Activated T-cell treated with anti-CD3 and anti-CD28 coated beads, Interleukin-2, amount 50 U/mL, for 24 hours (primary cell): ENCODE results near the gene KLHL8.

ENCODE experiments used
- DNase-seq: peaks from one replicate; pipeline ENCODE4 v3.0.0-alpha.2; 2020
- H3K27ac Mint-ChIP-seq: 2 replicates; pipeline ENCODE4 v1.8.0; 2020; ENCODE audit warnings: mild to moderate bottlenecking, mixed read lengths
- H3K27me3 Mint-ChIP-seq: 2 replicates; pipeline ENCODE4 v1.8.0; 2020; ENCODE audit warnings: mixed read lengths
- H3K36me3 Mint-ChIP-seq: 2 replicates; pipeline ENCODE4 v1.8.0; 2020; ENCODE audit warnings: low read depth, mixed read lengths
- H3K4me1 Mint-ChIP-seq: 2 replicates; pipeline ENCODE4 v1.8.0; 2020; ENCODE audit warnings: low read depth, mixed read lengths
- H3K4me3 Mint-ChIP-seq: 2 replicates; pipeline ENCODE4 v1.8.0; 2020; ENCODE audit warnings: mild to moderate bottlenecking, moderate library complexity, mixed read lengths
- H3K9me3 Mint-ChIP-seq: 2 replicates; pipeline ENCODE4 v1.8.0; 2020; ENCODE audit warnings: mixed read lengths

KLHL8 gene

DNA sequence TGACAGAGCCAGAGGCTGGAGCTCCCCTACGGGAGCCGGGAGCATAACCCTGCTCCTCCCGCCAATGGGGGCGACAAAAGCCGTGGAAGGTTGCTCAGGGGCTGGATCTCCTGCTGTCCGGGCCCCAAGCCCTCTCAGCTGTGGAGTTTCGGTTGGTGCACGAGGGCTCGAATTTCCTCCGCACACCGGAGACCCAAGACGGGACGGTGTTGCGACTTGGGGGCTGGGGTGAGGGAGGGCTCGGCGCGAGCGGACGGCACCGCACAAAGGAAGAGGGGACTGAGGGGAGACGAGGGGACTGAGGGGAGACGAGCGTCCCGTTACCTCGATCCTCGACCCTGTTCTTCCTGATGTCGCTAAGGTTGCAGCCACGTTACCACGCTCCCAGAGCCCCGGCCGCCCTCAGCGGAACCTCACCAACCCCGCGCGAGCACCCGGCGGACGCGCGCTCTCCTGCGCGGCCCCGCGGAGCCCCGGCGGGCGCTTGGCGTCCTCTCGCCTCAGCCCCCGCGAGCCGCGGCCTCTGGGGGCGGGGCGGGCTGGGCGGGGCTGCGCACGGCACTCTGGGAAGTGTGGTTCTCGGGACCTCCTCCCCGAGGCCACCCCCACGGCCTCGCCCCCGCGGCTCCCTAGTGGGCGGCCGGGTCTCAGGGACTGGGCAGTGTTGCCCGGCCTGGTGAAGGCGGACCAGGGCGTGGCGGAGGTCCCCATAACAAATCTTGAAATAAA is at the start of gene KLHL8:
Gene KLHL8, minus strand, starts transcription at position 525 of the 729 bp plus-strand sequence. CDS start 25,079 bp downstream, outside the sequence.
- DNase-seq, result peak; percentile 93
- peaks cover 24% of the 10 kb centered on the region for H3K36me3 Mint-ChIP-seq
- no peaks in the 10 kb centered on the region for H3K27me3 Mint-ChIP-seq
- H3K4me1 Mint-ChIP-seq, result peaks cover 26% of the 10 kb centered on the region
- H3K27ac Mint-ChIP-seq, result peak within 1 kb of the TSS; percentile 95
- H3K4me3 Mint-ChIP-seq, result peak within 1 kb of the TSS; percentile 92
- H3K9me3 Mint-ChIP-seq, result no peaks in the 10 kb centered on the region

- DNase-seq, result no peak
- Mint-ChIP-seq H3K36me3 (no peaks in the 10 kb centered on the region), H3K9me3 (no peaks in the 10 kb centered on the region), H3K4me3 (no peak overlapping the region), H3K27me3 (no peaks in the 10 kb centered on the region), H3K4me1 (no peaks in the 10 kb centered on the region), H3K27ac (no peak overlapping the region)
Measured at GRCh38 chr4:87270144-87270543, 49.7 kb upstream of the KLHL8 start.

- H3K27me3 Mint-ChIP-seq, result no peaks in the 10 kb centered on the region
- H3K9me3 Mint-ChIP-seq, result no peaks in the 10 kb centered on the region
- peaks cover 2% of the 10 kb centered on the region for H3K4me1 Mint-ChIP-seq
- H3K4me3 Mint-ChIP-seq, result no peak overlapping the region
- no peak for DNase-seq
- H3K36me3 Mint-ChIP-seq, result no peaks in the 10 kb centered on the region
- no peak overlapping the region for H3K27ac Mint-ChIP-seq
Measured at GRCh38 chr4:87268411-87268810, 48.0 kb upstream of the KLHL8 start.

DNA sequence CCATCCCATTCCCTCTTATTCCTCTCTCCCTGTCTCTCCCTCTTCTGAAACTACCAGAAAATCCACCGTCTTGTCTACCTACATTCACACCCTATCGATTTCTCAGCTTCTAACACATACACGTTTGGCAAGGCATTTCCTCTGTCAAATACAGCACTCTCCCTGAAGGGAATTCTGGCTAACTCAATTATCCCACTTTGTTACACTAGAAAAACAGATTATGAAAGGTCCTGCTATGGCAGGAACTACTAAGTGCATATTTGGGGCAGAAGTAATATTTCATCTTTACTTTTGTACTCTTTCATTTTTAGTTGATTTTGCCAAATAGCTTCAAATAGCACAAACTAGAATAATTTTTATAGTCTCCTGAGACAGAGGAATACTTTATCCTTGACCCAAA is 46.6 kb upstream of the KLHL8 start:
- DNase-seq, result no peak
- Mint-ChIP-seq H3K9me3 (no peaks in the 10 kb centered on the region), H3K27me3 (no peaks in the 10 kb centered on the region), H3K4me3 (no peak overlapping the region), H3K36me3 (no peaks in the 10 kb centered on the region), H3K27ac (no peak overlapping the region), H3K4me1 (peaks cover 2% of the 10 kb centered on the region)

DNA sequence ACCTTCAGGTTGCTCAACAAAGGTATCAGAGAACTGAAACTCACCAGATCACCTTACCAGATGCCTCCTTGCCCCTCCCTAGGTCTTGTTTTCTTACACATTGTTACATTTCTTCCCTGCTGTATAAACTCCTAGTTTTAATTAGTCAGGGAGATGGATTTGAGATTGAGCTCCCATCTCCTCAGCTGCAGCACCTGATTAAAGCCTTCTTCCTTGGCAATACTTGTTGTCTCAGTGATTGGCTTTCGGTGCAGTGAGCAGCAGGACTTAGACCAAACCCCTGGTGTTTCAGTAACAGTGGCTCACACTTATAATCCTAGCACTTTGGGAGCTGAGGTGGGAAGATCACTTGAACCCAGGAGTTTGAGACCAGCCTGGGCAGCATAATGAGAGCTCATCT is 42.5 kb upstream of the KLHL8 start:
- Mint-ChIP-seq H3K4me1 (peaks cover 4% of the 10 kb centered on the region), H3K9me3 (no peaks in the 10 kb centered on the region), H3K27me3 (no peaks in the 10 kb centered on the region), H3K4me3 (no peak overlapping the region), H3K36me3 (no peaks in the 10 kb centered on the region), H3K27ac (no peak overlapping the region)
- no peak for DNase-seq

DNA sequence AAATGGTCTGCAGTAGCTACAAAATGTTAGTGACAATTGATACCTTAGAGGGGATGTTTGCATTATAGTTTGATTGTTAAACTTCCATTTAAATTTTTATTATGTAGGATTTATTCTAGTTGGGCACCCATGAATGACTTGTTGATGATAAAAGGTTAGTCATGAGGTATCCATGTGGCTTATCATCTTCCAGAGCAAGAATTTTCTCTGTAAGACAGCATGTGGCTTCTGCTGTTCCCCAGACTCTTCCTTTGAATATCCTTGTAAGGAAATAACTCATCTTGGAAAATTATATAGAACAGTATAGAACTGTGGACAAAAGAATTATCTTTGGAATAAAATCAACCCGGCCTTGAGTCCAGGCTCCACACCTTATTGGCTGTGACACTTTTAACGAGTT is 40.1 kb upstream of the KLHL8 start:
- Mint-ChIP-seq H3K27me3 (no peaks in the 10 kb centered on the region), H3K27ac (no peak overlapping the region), H3K4me1 (peaks cover 4% of the 10 kb centered on the region), H3K9me3 (no peaks in the 10 kb centered on the region), H3K4me3 (no peak overlapping the region), H3K36me3 (no peaks in the 10 kb centered on the region)
- no peak for DNase-seq

GRCh38 chr4:87258677-87259076 is 38.3 kb upstream of the KLHL8 start:
- H3K36me3 Mint-ChIP-seq, result no peaks in the 10 kb centered on the region
- no peak for DNase-seq

DNA sequence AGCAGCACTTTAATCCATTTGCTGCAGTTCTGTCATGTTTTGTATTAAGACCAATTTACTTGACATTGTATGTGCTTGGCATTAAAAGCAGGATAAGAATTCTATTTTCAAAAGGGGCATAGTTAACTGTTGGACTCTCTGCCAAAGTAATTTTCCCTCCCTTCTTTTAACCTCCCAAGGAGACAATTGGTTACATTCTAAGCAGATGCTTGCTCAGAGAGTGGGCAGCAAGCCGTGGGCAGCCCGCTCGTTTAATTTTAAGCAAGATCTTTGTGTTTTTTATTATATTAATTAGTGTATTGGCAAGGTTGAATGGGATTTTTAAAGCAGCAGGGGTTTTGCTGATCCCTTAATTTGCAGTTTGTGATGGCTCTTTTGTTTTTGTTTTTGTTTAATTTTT is 37.1 kb upstream of the KLHL8 start:
- Mint-ChIP-seq H3K27ac (no peak overlapping the region), H3K4me1 (peaks cover 2% of the 10 kb centered on the region), H3K4me3 (no peak overlapping the region), H3K27me3 (no peaks in the 10 kb centered on the region), H3K36me3 (no peaks in the 10 kb centered on the region), H3K9me3 (no peaks in the 10 kb centered on the region)
- DNase-seq, result no peak

More at GRCh38 chr4:87258677-87259076, 38.3 kb upstream of the KLHL8 start:
- peaks cover 2% of the 10 kb centered on the region for H3K4me1 Mint-ChIP-seq
- no peak overlapping the region for H3K27ac Mint-ChIP-seq
- H3K27me3 Mint-ChIP-seq, result no peaks in the 10 kb centered on the region
- H3K4me3 Mint-ChIP-seq, result no peak overlapping the region
- H3K9me3 Mint-ChIP-seq, result no peaks in the 10 kb centered on the region

- Mint-ChIP-seq H3K27ac (no peak overlapping the region), H3K9me3 (no peaks in the 10 kb centered on the region), H3K27me3 (no peaks in the 10 kb centered on the region)
Measured at GRCh38 chr4:87255755-87256154, 35.3 kb upstream of the KLHL8 start.

GRCh38 chr4:87251106-87251505 is 30.7 kb upstream of the KLHL8 start:
- Mint-ChIP-seq H3K27ac (no peak overlapping the region), H3K36me3 (no peaks in the 10 kb centered on the region), H3K4me3 (no peak overlapping the region), H3K27me3 (no peaks in the 10 kb centered on the region), H3K9me3 (peaks cover 5% of the 10 kb centered on the region), H3K4me1 (no peaks in the 10 kb centered on the region)
- DNase-seq, result no peak

More at GRCh38 chr4:87255755-87256154, 35.3 kb upstream of the KLHL8 start:
- H3K4me1 Mint-ChIP-seq, result peaks cover 2% of the 10 kb centered on the region
- H3K36me3 Mint-ChIP-seq, result no peaks in the 10 kb centered on the region
- no peak for DNase-seq
- H3K4me3 Mint-ChIP-seq, result no peak overlapping the region

DNA sequence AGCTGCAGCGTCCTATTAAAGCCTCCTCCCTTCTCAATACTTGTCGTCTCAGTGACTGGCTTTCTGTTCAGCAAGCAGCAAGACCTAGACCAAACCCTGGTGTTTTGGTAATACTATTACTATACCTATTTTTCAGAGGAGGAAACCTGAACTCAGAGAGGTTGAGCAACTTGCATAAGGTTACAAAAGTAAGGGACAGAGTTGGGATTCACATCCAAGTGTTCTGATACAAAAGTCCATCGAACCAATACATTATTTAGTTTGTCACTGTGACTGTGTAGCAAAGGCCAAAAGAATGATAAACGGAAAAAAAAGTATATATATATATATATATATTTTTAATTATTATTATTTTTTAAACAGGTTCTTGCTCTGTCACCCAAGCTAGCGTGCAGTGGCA is 29.9 kb upstream of the KLHL8 start:
- Mint-ChIP-seq H3K27ac (no peak overlapping the region), H3K4me1 (no peaks in the 10 kb centered on the region), H3K27me3 (no peaks in the 10 kb centered on the region), H3K36me3 (no peaks in the 10 kb centered on the region), H3K9me3 (peaks cover 5% of the 10 kb centered on the region), H3K4me3 (no peak overlapping the region)
- no peak for DNase-seq

DNA sequence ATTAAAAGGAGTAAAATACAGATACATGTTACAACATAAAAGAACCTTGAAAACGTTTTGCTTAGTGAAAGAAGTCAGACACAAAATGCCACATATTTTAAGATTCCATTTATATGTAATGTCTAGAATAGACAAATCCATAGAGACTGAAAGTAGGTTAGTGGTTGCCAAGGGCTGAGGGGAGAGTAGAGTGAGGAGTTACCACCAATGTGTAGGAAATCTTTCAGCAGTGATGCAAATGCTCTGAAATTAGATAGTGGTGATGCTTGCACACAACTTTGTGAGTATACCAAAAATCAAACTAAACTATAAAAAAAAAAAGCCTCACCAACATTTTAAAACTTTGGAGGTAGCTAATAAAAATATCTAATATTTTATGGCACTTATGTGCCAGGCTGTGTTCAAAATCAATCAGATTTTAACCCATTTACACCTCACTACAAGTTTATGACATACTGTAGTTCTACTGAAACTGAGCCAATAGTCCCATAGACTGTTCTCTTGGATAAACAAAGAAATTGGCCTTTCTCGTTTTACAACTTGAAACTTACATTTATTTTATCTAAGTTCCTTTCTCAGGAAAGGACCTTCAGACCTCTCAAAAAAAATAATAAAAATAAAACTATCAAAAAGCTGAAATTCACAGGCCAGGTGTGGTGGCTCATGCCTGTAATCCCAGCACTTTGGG is 29.1 kb upstream of the KLHL8 start:
- Mint-ChIP-seq H3K4me1 (no peaks in the 10 kb centered on the region), H3K27ac (no peak overlapping the region), H3K4me3 (no peak overlapping the region), H3K9me3 (peaks cover 6% of the 10 kb centered on the region), H3K36me3 (no peaks in the 10 kb centered on the region), H3K27me3 (no peaks in the 10 kb centered on the region)
- no peak for DNase-seq

GRCh38 chr4:87243426-87244053 is 23.1 kb upstream of the KLHL8 start:
- Mint-ChIP-seq H3K4me1 (no peaks in the 10 kb centered on the region), H3K27ac (no peak overlapping the region), H3K27me3 (no peaks in the 10 kb centered on the region), H3K36me3 (peaks cover 4% of the 10 kb centered on the region), H3K4me3 (no peak overlapping the region), H3K9me3 (peaks cover 23% of the 10 kb centered on the region)
- DNase-seq, result no peak

DNA sequence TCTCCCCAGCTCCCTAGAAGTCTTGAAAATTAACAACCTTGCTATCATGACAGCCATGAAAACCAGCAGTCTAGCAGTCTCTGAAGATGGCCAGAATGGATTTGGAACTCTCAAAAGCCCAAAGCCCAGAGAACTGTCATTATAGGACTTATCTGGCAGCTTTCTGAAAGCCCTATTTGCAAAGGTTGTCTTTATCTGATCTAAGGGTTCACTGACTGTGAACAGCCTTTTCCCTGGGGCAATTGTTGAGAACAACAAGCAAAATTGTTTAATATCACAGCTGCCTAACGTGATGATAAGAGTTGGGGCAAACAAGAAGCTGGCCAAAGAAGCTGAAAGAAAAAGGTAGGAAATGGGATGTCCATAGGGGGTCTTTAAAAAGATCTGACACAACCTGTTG is 20.9 kb upstream of the KLHL8 start:
- Mint-ChIP-seq H3K36me3 (peaks cover 4% of the 10 kb centered on the region), H3K27ac (no peak overlapping the region), H3K27me3 (no peaks in the 10 kb centered on the region), H3K4me1 (peaks cover under 1% of the 10 kb centered on the region), H3K4me3 (no peak overlapping the region), H3K9me3 (peaks cover 18% of the 10 kb centered on the region)
- DNase-seq, result no peak

DNA sequence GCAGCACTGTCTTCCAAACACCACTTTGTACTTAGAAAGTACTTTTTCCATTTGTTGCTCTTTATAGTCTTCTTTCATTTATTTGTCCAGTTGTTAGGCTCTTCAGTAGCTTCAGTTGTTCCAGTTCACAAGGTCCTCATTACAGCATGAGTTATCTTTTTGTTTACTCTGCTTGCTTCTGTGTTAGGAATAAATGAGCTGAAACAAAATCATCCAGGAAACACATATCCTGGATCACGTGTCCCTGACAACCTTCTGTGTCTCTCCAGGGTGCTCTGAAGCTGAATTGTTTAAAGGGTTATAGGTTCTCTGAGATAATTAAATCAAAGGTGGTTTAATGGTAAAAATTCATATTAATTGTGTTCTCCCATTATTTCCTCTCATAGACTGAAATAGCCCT is 19.9 kb upstream of the KLHL8 start:
- no peak overlapping the region for H3K4me3 Mint-ChIP-seq
- H3K4me1 Mint-ChIP-seq, result peaks cover 5% of the 10 kb centered on the region
- peaks cover 18% of the 10 kb centered on the region for H3K9me3 Mint-ChIP-seq
- H3K27ac Mint-ChIP-seq, result no peak overlapping the region
- DNase-seq, result no peak
- H3K36me3 Mint-ChIP-seq, result peaks cover 4% of the 10 kb centered on the region
- H3K27me3 Mint-ChIP-seq, result no peaks in the 10 kb centered on the region
